Stimulated activated CD4-positive, alpha-beta T cell treated with anti-CD3 and anti-CD28 coated beads, TNF-alpha, amount 100 ng/mL, for 4 hours (primary cell): ENCODE results near the gene VDAC1.

Source experiments
- DNase-seq, 3 experiments: peaks; one replicate each; pipeline ENCODE4 v3.0.0-alpha.2; 2020; ENCODE audit warnings: low read depth in 3 of 3

The VDAC1 gene

GRCh38 chr5:133926489-133927299 lies 78.1 kb downstream of the VDAC1 start:
- DNase-seq = no peak

- DNase-seq = no peak
These were observed 78.8 kb downstream of the VDAC1 start for GRCh38 chr5:133925866-133926488.

- DNase-seq = no peak
These were observed 79.5 kb downstream of the VDAC1 start for GRCh38 chr5:133925269-133925668.

- no peak for DNase-seq
These were observed 80.4 kb downstream of the VDAC1 start for GRCh38 chr5:133924221-133924920.

GRCh38 chr5:133921979-133922378 lies 82.8 kb downstream of the VDAC1 start:
- DNase-seq = no peak
